GM18502 (cell line): ENCODE results near the gene CNDP2.
"Not testable (repeated sequence)": the region's sequence is repeated elsewhere in the genome, so short reads cannot be mapped to it uniquely, and the experiment has no call there.

ENCODE experiments used
- ATAC-seq: cut with Tn5 transposase; IDR thresholded peaks from one replicate; pipeline ENCODE4 v1.9.1; 2021; ENCODE audit warnings: mild to moderate bottlenecking; ENCODE audit not compliant: unreplicated experiment, poor library complexity

Gene CNDP2

GRCh38 chr18:74556126-74556525, 60.0 kb downstream of the CNDP2 start:
- ATAC-seq = no peak

- no peak for ATAC-seq
Observed at GRCh38 chr18:74558096-74558495, 61.9 kb downstream of the CNDP2 start.

- ATAC-seq = no peak
Observed at GRCh38 chr18:74562131-74562730, 66.1 kb downstream of the CNDP2 start.

- no peak for ATAC-seq
Observed at GRCh38 chr18:74562775-74563174, 66.6 kb downstream of the CNDP2 start.

DNA sequence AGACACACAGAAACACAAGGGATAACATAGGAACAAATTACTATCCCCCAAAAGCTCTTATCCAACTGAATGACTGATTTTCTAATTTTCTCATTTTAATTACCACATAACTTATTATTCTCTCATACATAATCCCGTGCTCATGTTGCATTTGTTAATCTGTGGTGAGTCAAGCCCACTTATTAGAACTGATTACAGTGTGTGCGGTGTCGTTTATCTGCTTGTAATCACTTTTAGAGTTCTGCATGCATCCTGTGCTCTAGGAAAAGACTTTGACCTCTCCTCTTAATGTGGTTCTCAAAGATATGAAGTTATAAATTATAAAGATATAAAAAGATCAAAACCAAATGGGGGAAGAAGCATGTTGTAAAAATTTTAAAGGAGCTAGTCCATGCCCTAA, 67.8 kb downstream of the CNDP2 start:
- no peak for ATAC-seq

DNA sequence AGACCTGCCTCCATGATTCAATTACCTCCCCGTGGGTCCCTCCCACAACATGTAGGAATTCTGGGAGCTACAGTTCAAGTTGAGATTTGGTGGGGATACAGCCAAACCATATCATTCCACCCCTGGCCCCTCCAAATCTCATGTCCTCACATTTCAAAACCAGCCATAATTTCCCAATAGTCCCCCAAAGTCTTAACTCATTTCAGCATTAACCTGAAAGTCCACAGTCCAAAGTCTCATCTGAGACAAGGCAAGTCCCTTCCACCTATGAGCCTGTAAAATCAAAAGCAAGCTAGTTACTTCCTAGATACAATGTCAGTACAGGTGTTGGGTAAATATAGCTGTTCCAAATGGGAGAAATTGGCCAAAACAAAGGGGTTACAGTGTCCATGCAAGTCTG, 69.0 kb downstream of the CNDP2 start:
- ATAC-seq = not testable (repeated sequence)

- ATAC-seq = not testable (repeated sequence)
Observed at GRCh38 chr18:74565993-74566392, 69.8 kb downstream of the CNDP2 start.

- no peak for ATAC-seq
Observed at GRCh38 chr18:74567822-74568221, 71.7 kb downstream of the CNDP2 start.

- no peak for ATAC-seq
Observed at GRCh38 chr18:74569401-74569800, 73.2 kb downstream of the CNDP2 start.

GRCh38 chr18:74570266-74570665, 74.1 kb downstream of the CNDP2 start:
- no peak for ATAC-seq

DNA sequence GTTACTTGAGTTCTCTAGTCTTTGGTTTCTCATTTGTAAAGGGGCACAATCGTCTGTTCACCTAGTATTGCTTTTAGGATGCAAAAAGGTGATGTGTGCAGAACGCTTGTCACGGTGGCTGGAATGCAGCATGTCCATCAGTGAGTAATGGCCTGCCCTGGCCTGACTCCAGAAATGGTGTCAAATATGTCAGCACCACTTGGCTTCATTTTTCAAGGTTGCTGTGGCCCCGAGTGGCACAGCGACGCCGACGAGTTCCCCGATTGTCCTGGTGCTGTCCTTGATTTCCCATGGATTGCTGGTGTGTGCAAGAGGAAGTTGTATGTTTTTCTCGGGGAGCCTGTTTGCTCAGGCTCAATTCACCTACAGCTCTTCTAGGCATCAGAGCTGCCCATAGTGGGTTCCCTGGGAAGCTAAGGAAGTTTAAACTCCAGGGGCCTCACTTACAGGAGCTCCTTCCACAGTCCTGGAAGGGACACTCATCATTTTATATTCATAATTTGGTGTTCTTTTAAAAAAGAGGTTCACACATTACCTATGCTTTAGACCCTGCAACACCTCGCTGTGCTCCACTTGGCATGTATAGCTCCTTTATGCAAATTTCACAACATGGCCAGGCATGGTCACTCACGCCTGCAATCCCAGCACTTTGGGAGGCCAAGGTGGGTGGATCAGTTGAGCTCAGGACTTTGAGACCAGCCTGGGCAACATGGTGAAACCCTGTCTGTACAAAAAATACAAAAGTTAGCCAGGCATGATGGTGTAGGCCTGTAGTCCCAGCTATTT, 75.9 kb downstream of the CNDP2 start:
- no peak for ATAC-seq

- ATAC-seq = no peak
Observed at GRCh38 chr18:74573053-74573452, 76.9 kb downstream of the CNDP2 start.
